ENCODE measurements around the gene COQ4. TPM values are rescaled to one million over a fixed set of nuclear protein-coding genes. Genes with fewer than 3 reads are reported as not detected.

COQ4 gene
- total RNA-seq, 1 donor from 2014 or later = 51.0 TPM

- Mint-ChIP-seq H3K9me3 (no peaks in the 10 kb centered on the region), H3K4me1 (peaks cover 7% of the 10 kb centered on the region), H3K27ac (ENCODE audit: unreplicated experiment) (no peak within 1 kb of the TSS), H3K27me3 (ENCODE audit: low read depth) (peaks cover 2% of the 10 kb centered on the region), H3K36me3 (ENCODE audit: low read depth) (no peaks in the 10 kb centered on the region), H3K4me3 (peak within 1 kb of the TSS; percentile 95)
- no peak for TF ChIP-seq CTCF (conservative IDR thresholded peaks at IDR 0.05)
- DNase-seq (ENCODE audit: low read depth, low spot score) = peak; percentile 67
Measured at GRCh38 chr9:128339761-128340690, 17.4 kb downstream of the COQ4 start, which contains the start of gene SLC27A4. Gene SLC27A4 (plus strand): TSS chr9:128340527. CDS start chr9:128343133, 2,606 bp downstream.

- Mint-ChIP-seq H3K36me3 (ENCODE audit: low read depth) (no peaks in the 10 kb centered on the region), H3K4me1 (peaks cover 7% of the 10 kb centered on the region), H3K9me3 (no peaks in the 10 kb centered on the region), H3K4me3 (peak overlapping the region; percentile 95), H3K27ac (ENCODE audit: unreplicated experiment) (no peak overlapping the region), H3K27me3 (ENCODE audit: low read depth) (peaks cover 2% of the 10 kb centered on the region)
- DNase-seq (ENCODE audit: low read depth, low spot score) = no peak
- TF ChIP-seq CTCF (conservative IDR thresholded peaks at IDR 0.05) = no peak
Measured at GRCh38 chr9:128340691-128341434, 18.2 kb downstream of the COQ4 start.

- peak overlapping the region; percentile 95 for H3K4me3 Mint-ChIP-seq
- H3K9me3 Mint-ChIP-seq = no peaks in the 10 kb centered on the region
- H3K27ac Mint-ChIP-seq (ENCODE audit: unreplicated experiment) = no peak overlapping the region
- peaks cover 7% of the 10 kb centered on the region for H3K4me1 Mint-ChIP-seq
- peak; percentile 68 for TF ChIP-seq CTCF (conservative IDR thresholded peaks at IDR 0.05)
- H3K27me3 Mint-ChIP-seq (ENCODE audit: low read depth) = peaks cover 2% of the 10 kb centered on the region
- peak; percentile 48 for DNase-seq (ENCODE audit: low read depth, low spot score)
- H3K36me3 Mint-ChIP-seq (ENCODE audit: low read depth) = no peaks in the 10 kb centered on the region
Measured at GRCh38 chr9:128341435-128341849, 18.8 kb downstream of the COQ4 start.

- Mint-ChIP-seq H3K27ac (ENCODE audit: unreplicated experiment) (no peak overlapping the region), H3K4me3 (peak overlapping the region; percentile 56), H3K4me1 (peaks cover 7% of the 10 kb centered on the region), H3K36me3 (ENCODE audit: low read depth) (no peaks in the 10 kb centered on the region), H3K9me3 (no peaks in the 10 kb centered on the region), H3K27me3 (ENCODE audit: low read depth) (peaks cover 2% of the 10 kb centered on the region)
- no peak for DNase-seq (ENCODE audit: low read depth, low spot score)
- TF ChIP-seq CTCF (conservative IDR thresholded peaks at IDR 0.05) = no peak
Measured at GRCh38 chr9:128342971-128343680, 20.5 kb downstream of the COQ4 start.

GRCh38 chr9:128343855-128344254, 21.2 kb downstream of the COQ4 start:
- no peak for TF ChIP-seq CTCF (conservative IDR thresholded peaks at IDR 0.05)
- peaks cover 2% of the 10 kb centered on the region for H3K27me3 Mint-ChIP-seq (ENCODE audit: low read depth)
- DNase-seq (ENCODE audit: low read depth, low spot score) = no peak
- H3K36me3 Mint-ChIP-seq (ENCODE audit: low read depth) = no peaks in the 10 kb centered on the region
- H3K9me3 Mint-ChIP-seq = no peaks in the 10 kb centered on the region
- no peak overlapping the region for H3K4me3 Mint-ChIP-seq
- no peak overlapping the region for H3K27ac Mint-ChIP-seq (ENCODE audit: unreplicated experiment)
- peaks cover 7% of the 10 kb centered on the region for H3K4me1 Mint-ChIP-seq

All from neural crest cell (in vitro differentiated cells).